Activated naive CD4-positive, alpha-beta T cell treated with anti-CD3 and anti-CD28 coated beads for 36 hours (primary cell): ENCODE data around the gene PRDM2. TPM values are rescaled to one million over a fixed set of nuclear protein-coding genes. Genes with fewer than 3 reads are reported as not detected.
A peak's percentile ranks its signal among the peaks of the same experiment; 100 is the strongest.

Experiments used
- CTCF ChIA-PET: fragments of 350-600 bp; sonication (Branson Sonifier 250); formaldehyde crosslinking; loops from one replicate; lab custom pipeline; 2021; ENCODE audit warnings: antibody characterized with exemption; lab: Charles Lee
- DNase-seq: peaks from one replicate; pipeline ENCODE4 v3.0.0-alpha.2; 2020
- H3K27ac Mint-ChIP-seq: one replicate; pipeline ENCODE4 v1.8.0; 2021; ENCODE audit warnings: mild to moderate bottlenecking, mixed read lengths
- H3K27me3 Mint-ChIP-seq: one replicate; pipeline ENCODE4 v1.8.0; 2021; ENCODE audit warnings: low read depth, mixed read lengths
- H3K36me3 Mint-ChIP-seq: one replicate; pipeline ENCODE4 v1.8.0; 2021; ENCODE audit warnings: low read depth, mixed read lengths
- H3K4me1 Mint-ChIP-seq: one replicate; pipeline ENCODE4 v1.8.0; 2021; ENCODE audit warnings: low read depth, mixed read lengths
- H3K4me3 Mint-ChIP-seq: one replicate; pipeline ENCODE4 v1.8.0; 2021; ENCODE audit warnings: mild to moderate bottlenecking, moderate library complexity, mixed read lengths
- H3K9me3 Mint-ChIP-seq: one replicate; pipeline ENCODE4 v1.8.0; 2021; ENCODE audit warnings: mixed read lengths
- intact Hi-C: fragments of 100-400 bp; cut with micrococcal nuclease; formaldehyde crosslinking; loops from one replicate; pipeline ENCODE4 v1.15.1; 2023
- total RNA-seq, 2 experiments: library from RNA; stranded (reverse); gene quantifications; one replicate each; pipeline ENCODE4 v1.2.3, GENCODE V29; 2021

Gene PRDM2
- total RNA-seq, 2 experiments from 2014 or later, result 33.8 to 37.3 TPM

DNA sequence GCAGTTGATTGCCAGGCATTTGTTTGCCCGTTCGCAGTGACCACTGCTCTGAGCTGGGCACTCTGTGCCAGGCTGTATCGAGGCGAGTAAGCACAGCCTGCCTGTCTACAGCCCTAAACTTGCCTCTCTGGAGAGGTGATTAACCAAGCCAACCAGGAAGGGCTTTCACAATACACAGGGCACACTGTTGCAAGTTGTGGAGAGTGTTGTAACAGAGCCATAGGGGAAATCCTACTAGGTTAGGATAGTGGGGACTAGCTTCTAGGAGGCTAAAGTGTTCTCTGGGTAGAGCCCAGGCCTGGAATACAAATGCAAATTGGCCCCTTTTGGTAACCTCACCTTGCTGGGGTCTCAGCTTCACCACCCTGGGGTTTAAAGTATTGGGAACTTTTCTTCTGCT lies 23.8 kb downstream of the PRDM2 start:
- intact Hi-C loops, result no loop called here
- H3K27me3 Mint-ChIP-seq, result no peaks in the 10 kb centered on the region
- CTCF ChIA-PET, result interaction anchor here (1.0 kb wide), 1 partner anchor 33 kb away, joined by 4 read pairs; no protein-coding TSS in a partner anchor
- H3K4me1 Mint-ChIP-seq, result peaks cover 32% of the 10 kb centered on the region
- H3K36me3 Mint-ChIP-seq, result no peaks in the 10 kb centered on the region
- H3K4me3 Mint-ChIP-seq, result no peak overlapping the region
- H3K9me3 Mint-ChIP-seq, result no peaks in the 10 kb centered on the region
- no peak for DNase-seq
- H3K27ac Mint-ChIP-seq, result peak overlapping the region; percentile 21

DNA sequence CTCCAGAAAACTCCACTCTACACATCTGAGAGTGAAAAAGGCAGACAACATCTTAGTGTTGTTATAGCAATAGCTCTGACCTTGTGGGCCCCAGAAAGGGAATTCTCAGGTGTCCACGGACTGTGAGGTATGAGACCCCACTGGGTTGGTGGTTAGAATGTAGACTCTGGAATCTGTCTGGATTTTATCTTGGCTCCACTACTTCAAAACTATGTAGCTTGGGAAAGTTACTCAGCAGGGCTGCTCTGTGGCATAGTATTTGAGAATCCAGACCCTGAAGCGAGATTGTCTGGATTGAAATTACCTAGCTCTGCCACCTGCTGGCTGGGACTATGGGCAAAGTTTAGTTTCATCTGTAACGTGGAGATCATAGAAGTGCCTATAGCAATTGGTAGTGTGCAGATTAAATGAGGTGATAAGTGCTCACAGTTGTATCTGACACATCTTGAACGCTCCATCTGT lies 25.8 kb downstream of the PRDM2 start:
- no peaks in the 10 kb centered on the region for H3K9me3 Mint-ChIP-seq
- H3K27ac Mint-ChIP-seq, result no peak overlapping the region
- peak; percentile 74 for DNase-seq
- H3K27me3 Mint-ChIP-seq, result no peaks in the 10 kb centered on the region
- peaks cover 39% of the 10 kb centered on the region for H3K4me1 Mint-ChIP-seq
- H3K36me3 Mint-ChIP-seq, result no peaks in the 10 kb centered on the region
- CTCF ChIA-PET, result interaction anchor here (0.9 to 2.4 kb wide), 10 partner anchors 11 to 59 kb away, joined by 3 to 18 read pairs (median 6); no protein-coding TSS in a partner anchor
- intact Hi-C loops, result loop anchor here (1.0 kb wide), 1 partner anchor 60 kb away; no protein-coding TSS in a partner anchor
- H3K4me3 Mint-ChIP-seq, result no peak overlapping the region

DNA sequence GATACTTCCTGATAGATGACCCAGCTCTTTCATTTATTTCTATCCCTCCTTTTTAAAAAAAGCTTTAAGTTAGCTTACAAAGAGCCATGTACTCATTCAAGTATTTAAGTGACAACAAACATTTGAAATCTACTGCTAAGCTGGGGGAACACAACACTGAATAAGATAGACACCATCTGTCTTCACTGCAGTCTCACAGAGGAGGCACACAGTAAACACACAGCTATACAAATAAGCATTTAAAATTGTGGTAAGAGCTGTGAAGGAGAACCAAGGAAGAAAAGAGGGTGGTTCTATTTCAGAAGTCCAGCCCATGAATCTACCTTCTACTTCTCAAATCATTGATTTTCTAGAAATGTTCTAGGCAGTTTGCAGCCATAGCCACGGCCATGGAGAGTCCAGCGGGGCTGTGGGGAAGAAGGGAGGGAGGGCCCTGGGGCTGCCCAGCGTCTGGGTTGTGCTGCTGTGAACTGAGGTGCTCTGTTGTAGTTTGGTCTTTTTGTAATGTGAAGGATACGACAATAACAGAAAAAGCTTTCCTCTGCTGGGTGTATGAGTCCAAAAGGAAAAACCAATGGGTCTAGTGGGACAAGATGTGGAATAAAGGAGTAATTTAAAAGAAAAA lies 28.2 kb downstream of the PRDM2 start:
- Mint-ChIP-seq H3K4me1 (peaks cover 50% of the 10 kb centered on the region), H3K9me3 (no peaks in the 10 kb centered on the region), H3K36me3 (peaks cover 2% of the 10 kb centered on the region), H3K27ac (no peak overlapping the region), H3K4me3 (no peak overlapping the region), H3K27me3 (no peaks in the 10 kb centered on the region)
- CTCF ChIA-PET, result interaction anchor here (1.0 to 1.9 kb wide), 2 partner anchors 23 to 63 kb away, joined by 5 read pairs; no protein-coding TSS in a partner anchor
- intact Hi-C loops, result no loop called here
- no peak for DNase-seq

DNA sequence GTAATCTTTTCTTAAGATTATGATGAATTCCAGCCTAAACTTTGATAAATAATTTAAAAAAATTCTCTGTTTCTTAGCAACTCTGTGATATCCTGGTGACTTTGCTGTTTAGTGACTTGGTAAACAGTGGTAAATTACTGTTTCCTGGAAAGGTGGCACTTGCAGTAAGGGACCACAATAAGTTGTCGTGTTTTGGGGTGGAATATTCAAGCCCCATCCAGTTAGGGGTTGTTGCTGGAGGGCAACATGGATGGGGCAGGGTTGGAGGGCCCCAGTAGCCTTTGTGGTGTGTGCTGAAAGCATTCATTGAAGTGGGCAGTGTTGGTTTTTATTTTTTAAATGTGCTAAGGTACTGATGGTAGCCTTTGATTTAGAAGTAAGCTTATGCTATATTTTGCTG lies 30.3 kb downstream of the PRDM2 start:
- Mint-ChIP-seq H3K36me3 (peaks cover 15% of the 10 kb centered on the region), H3K27me3 (no peaks in the 10 kb centered on the region), H3K27ac (peak overlapping the region; percentile 99)

DNA sequence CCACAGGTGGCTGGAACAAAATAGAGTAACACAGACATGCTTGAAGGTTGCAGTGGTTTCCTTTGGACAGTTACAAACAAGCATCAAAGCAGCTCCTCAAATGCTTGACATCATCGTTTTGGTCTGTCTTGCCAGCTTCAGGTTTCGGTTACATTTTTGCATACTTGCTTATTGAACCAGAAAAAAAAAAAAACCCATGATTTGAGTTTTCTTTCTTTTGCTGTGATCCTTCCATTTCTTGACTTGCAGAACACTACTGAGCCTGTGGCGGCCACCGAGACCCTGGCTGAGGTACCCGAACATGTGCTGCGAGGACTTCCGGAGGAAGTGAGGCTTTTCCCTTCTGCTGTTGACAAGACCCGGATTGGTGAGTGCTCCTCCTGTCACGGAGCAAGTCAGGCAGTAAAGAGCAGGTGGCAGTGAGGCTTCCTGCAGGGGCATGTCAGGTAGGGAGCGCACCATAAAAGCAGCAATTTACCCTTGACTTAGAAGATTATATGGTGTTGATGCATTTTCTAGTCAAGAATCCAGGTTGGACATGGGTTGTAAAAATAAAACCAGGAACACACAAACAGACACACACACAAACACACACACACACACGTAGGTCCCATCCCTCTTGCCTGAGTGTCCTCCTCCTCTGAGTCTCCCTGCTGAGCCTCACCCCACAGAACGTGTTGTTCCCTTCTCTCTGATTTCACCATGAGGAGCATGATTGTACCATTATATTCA lies 30.9 kb downstream of the PRDM2 start:
- CTCF ChIA-PET, result interaction anchor here (1.6 kb wide), 1 partner anchor 14 kb away, joined by 6 read pairs; no protein-coding TSS in a partner anchor
- Mint-ChIP-seq H3K36me3 (peaks cover 15% of the 10 kb centered on the region), H3K9me3 (no peaks in the 10 kb centered on the region), H3K4me3 (peak overlapping the region; percentile 84), H3K27me3 (no peaks in the 10 kb centered on the region), H3K4me1 (peaks cover 58% of the 10 kb centered on the region), H3K27ac (peak overlapping the region; percentile 99)
- intact Hi-C loops, result loop anchor here (1.0 to 5.0 kb wide), 3 partner anchors 18 to 61 kb away; no protein-coding TSS in a partner anchor
- peak; percentile 92 for DNase-seq

More for the DNA sequence above, 30.3 kb downstream of the PRDM2 start:
- Mint-ChIP-seq H3K9me3 (no peaks in the 10 kb centered on the region), H3K4me1 (peaks cover 55% of the 10 kb centered on the region), H3K4me3 (peak overlapping the region; percentile 84)
- intact Hi-C loops, result loop anchor here (5.0 kb wide), 1 partner anchor 62 kb away; no protein-coding TSS in a partner anchor
- no peak for DNase-seq
- CTCF ChIA-PET, result interaction anchor here (1.2 kb wide), 1 partner anchor 13 kb away, joined by 5 read pairs; no protein-coding TSS in a partner anchor

DNA sequence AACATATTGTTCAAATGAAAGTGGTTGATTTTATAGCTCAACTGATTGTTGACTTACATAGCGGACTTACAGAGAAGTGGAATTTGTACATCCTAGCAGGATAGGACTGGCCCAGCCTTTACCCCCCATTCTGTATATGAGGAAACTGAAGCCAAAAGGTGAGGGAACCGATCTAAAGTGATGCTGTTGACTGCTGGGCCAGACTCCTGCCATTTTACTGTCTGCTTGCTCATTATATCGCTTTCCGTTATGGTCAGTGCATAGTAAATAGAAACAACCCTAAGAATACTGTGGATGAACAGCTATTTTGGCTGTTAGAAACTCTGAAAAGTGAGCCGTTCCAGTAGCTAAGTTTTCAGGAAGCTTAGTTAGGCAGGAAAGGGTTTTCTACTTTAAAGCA lies 31.9 kb downstream of the PRDM2 start:
- Mint-ChIP-seq H3K36me3 (peaks cover 15% of the 10 kb centered on the region), H3K27me3 (no peaks in the 10 kb centered on the region), H3K9me3 (no peaks in the 10 kb centered on the region), H3K4me1 (peaks cover 57% of the 10 kb centered on the region), H3K27ac (peak overlapping the region; percentile 99), H3K4me3 (peak overlapping the region; percentile 84)
- intact Hi-C loops, result loop anchor here (1.0 to 5.0 kb wide), 3 partner anchors 17 to 60 kb away; no protein-coding TSS in a partner anchor
- no peak for DNase-seq
- CTCF ChIA-PET, result interaction anchor here (0.6 to 1.6 kb wide), 2 partner anchors 13 to 314 kb away, joined by 4 to 6 read pairs; no protein-coding TSS in a partner anchor

DNA sequence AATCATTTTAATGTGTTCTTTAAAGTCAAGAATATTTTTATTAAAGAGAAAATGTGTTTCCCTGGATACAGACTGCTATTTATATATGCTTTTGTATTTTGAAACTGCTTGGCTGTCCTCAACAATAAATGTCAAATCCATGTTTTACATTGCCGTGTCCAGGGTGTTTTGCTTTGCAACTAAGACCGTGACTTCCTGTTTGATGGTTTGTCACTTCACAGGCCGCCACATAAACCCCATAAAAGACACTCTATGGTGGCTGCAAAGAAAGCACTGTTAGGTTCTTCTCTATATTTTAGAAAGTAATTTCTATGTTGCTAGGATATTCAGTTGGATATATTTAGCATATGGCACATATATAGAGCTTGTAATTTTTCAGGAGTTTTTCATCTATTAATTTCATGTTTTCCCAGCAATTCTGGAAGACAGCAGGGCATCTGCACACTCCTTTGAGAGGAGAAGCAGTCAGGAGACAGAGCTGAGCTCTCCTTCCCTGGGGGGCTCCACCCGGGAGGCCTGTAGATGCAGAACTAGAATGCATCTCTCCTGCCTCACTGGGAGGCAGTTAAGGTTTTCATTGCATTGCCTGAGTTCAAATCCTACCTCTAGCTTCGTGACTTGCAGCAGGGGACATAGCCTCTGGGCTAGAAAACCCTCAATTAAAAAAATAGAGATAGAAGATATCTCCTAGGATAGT lies 33.1 kb downstream of the PRDM2 start:
- Mint-ChIP-seq H3K9me3 (no peaks in the 10 kb centered on the region), H3K27me3 (no peaks in the 10 kb centered on the region), H3K36me3 (peaks cover 15% of the 10 kb centered on the region), H3K4me3 (peak overlapping the region; percentile 47), H3K4me1 (peaks cover 66% of the 10 kb centered on the region), H3K27ac (peak overlapping the region; percentile 99)
- intact Hi-C loops, result loop anchor here (5.0 kb wide), 1 partner anchor 59 kb away; no protein-coding TSS in a partner anchor
- CTCF ChIA-PET, result interaction anchor here (1.6 kb wide), 1 partner anchor 12 kb away, joined by 6 read pairs; no protein-coding TSS in a partner anchor
- peak; percentile 55 for DNase-seq

DNA sequence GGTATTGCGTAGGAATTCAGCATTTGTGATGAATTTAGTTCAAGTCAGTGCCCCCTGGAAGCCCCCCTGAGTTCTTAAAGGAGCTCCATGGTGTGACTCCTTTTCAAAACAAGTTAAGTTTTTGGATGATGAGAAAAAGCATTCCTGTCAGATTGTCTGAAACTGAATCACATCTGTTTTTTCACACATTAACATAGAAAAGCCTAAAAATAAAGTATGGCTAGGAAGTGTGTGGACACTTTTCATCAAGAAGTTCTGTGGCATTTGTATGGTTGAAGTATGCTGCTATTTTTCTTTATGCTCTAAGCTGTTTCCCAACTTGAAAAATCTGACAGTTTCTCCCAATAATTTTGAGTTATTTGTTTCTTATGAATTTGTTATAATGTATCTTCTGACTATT lies 33.7 kb downstream of the PRDM2 start:
- peak overlapping the region; percentile 99 for H3K27ac Mint-ChIP-seq
- no peaks in the 10 kb centered on the region for H3K27me3 Mint-ChIP-seq
- peaks cover 15% of the 10 kb centered on the region for H3K36me3 Mint-ChIP-seq
- intact Hi-C loops, result loop anchor here (5.0 kb wide), 1 partner anchor 59 kb away; no protein-coding TSS in a partner anchor
- DNase-seq, result no peak
- H3K9me3 Mint-ChIP-seq, result no peaks in the 10 kb centered on the region
- no peak overlapping the region for H3K4me3 Mint-ChIP-seq
- H3K4me1 Mint-ChIP-seq, result peaks cover 66% of the 10 kb centered on the region
- CTCF ChIA-PET, result no interaction called here

DNA sequence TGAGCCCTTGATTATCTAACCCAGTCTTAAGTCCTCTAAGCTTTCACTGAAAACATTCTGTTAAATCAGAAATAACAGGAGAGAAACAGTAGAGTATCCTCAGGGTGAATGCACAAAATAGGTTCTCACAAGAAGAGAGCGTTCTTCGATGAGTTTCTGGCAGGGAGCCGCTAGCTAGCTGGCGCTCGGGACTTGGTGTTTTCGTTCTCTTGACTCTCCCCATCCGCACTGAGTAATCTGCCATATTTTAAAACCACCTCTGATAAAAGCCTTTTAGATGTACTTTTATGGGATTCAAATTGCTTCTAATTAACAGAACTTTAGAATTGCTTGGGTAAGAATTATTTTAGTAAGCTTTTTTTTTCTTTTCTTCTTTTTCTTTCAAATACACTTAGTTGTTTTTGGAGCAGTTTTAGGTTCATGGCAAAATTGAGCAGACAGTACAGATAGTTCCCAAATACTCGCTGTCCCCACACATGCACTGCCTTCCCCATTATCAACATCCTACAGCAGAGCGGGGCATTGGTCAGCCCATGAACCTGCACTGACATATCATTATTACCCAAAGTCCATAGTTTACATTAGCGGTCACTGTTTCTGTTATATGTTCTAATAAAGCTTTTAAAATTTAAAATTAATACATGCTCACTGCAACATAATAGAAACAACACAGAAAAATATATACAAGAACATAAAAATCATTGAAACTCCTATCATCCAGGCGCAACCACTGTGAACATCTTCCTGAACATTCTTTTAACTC lies 35.4 kb downstream of the PRDM2 start:
- Mint-ChIP-seq H3K27ac (peak overlapping the region; percentile 51), H3K27me3 (no peaks in the 10 kb centered on the region), H3K36me3 (peaks cover 17% of the 10 kb centered on the region), H3K4me3 (no peak overlapping the region), H3K4me1 (peaks cover 63% of the 10 kb centered on the region), H3K9me3 (no peaks in the 10 kb centered on the region)
- DNase-seq, result no peak
- CTCF ChIA-PET, result interaction anchor here (0.6 kb wide), 1 partner anchor 13 kb away, joined by 3 read pairs; no protein-coding TSS in a partner anchor
- intact Hi-C loops, result no loop called here

DNA sequence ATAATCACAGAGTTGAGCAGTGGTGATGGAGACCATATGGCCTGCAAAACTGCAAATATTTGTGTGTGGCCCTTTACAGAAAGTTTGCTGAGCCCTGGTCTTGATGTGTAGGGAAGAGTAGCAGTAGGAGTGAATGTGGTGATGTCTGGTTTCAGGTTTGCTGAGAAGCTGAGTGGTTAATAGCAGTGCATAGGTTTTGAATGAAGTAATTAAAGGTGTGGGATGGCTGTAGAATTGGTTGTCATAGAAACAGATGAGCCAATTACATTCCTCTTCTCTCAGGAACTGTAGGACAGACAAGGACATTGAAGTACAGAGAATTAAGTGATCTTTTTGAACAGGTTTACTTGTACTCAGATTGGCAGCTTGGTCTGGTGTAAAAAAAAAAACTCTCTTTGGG lies 37.4 kb downstream of the PRDM2 start:
- CTCF ChIA-PET, result interaction anchor here (1.0 kb wide), 1 partner anchor 12 kb away, joined by 3 read pairs; no protein-coding TSS in a partner anchor
- intact Hi-C loops, result no loop called here
- no peak overlapping the region for H3K27ac Mint-ChIP-seq
- H3K4me1 Mint-ChIP-seq, result peaks cover 51% of the 10 kb centered on the region
- no peak for DNase-seq
- H3K27me3 Mint-ChIP-seq, result no peaks in the 10 kb centered on the region
- no peak overlapping the region for H3K4me3 Mint-ChIP-seq
- H3K9me3 Mint-ChIP-seq, result no peaks in the 10 kb centered on the region
- H3K36me3 Mint-ChIP-seq, result peaks cover 17% of the 10 kb centered on the region

DNA sequence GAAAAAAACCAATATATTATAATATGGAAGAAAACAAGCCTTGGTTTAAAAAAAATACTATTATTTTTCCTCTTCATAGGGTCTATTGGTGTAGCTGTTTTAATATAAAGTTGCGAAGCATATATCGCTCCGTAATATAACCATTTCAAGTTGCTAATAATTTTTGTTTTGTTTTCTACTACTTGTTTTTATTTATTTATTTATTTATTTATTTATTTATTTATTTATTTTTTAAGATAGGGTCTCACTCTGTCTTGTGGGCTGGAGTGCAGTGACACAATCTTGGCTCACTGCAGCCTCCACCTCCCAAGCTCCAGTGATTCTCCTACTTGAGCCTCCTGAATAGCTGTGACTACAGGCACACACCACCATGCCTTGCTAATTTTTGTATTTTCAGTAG lies 46.4 kb downstream of the PRDM2 start:
- Mint-ChIP-seq H3K4me3 (no peak overlapping the region), H3K4me1 (peaks cover 19% of the 10 kb centered on the region), H3K36me3 (peaks cover 27% of the 10 kb centered on the region), H3K9me3 (no peaks in the 10 kb centered on the region), H3K27ac (no peak overlapping the region), H3K27me3 (no peaks in the 10 kb centered on the region)
- CTCF ChIA-PET, result no interaction called here
- DNase-seq, result no peak
- intact Hi-C loops, result no loop called here
